H1 (cell line): ENCODE measurements around the gene ATG7. TPM values are rescaled to one million over a fixed set of nuclear protein-coding genes. Genes with fewer than 3 reads are reported as not detected.
A peak's percentile ranks its signal among the peaks of the same experiment; 100 is the strongest.

Source experiments
- EP300 ChIP-seq, 2 experiments: IDR thresholded peaks; 1 replicate in 1 of 2; 2 replicates in 1 of 2; pipeline ENCODE4 v1.6.1; 2011 to 2012; ENCODE audit warnings: low read depth in 2 of 2, low read length in 2 of 2, mild to moderate bottlenecking in 2 of 2, borderline replicate concordance in 1 of 2, inconsistent platforms in 1 of 2, moderate library complexity in 1 of 2
- EZH2 ChIP-seq: fragments of 200-600 bp; sonication (generic); IDR thresholded peaks from 2 replicates; pipeline ENCODE4 v1.7.1; 2012; ENCODE audit warnings: low read depth, mild to moderate bottlenecking, moderate library complexity, low read length, inconsistent platforms; ENCODE audit not compliant: severe bottlenecking
- GTF2F1 ChIP-seq: IDR thresholded peaks from 2 replicates; pipeline ENCODE4 v1.6.1; 2012; ENCODE audit warnings: low read depth, low read length, improper control_type of control experiment, borderline replicate concordance
- HDAC6 ChIP-seq: IDR thresholded peaks from one replicate; pipeline ENCODE4 v1.7.1; 2012; ENCODE audit warnings: low read depth, mild to moderate bottlenecking, inconsistent platforms, low read length, moderate library complexity
- SAP30 ChIP-seq: fragments of 300-600 bp; sonication (generic); IDR thresholded peaks from 2 replicates; pipeline ENCODE4 v1.7.1; 2012; ENCODE audit warnings: low read length, moderate library complexity, mild to moderate bottlenecking, inconsistent platforms; ENCODE audit not compliant: insufficient read depth, insufficient replicate concordance
- SP2 ChIP-seq: IDR thresholded peaks from 2 replicates; pipeline ENCODE4 v1.6.1; 2012; ENCODE audit warnings: mild to moderate bottlenecking, low read length, inconsistent platforms
- TAF1 ChIP-seq: IDR thresholded peaks from 2 replicates; pipeline ENCODE4 v1.6.1; 2011; ENCODE audit warnings: mild to moderate bottlenecking, low read depth, low read length
- TAF7 ChIP-seq: optimal IDR thresholded peaks from 2 replicates; pipeline ENCODE3; 2011; ENCODE audit warnings: low read depth, mild to moderate bottlenecking, inconsistent platforms, low read length, moderate library complexity, borderline replicate concordance
- polyA plus RNA-seq, 7 experiments: library from polyadenylated mRNA; depleted of rRNA in 3 of 7; stranded (reverse) in 5 of 7; unstranded in 2 of 7; fragments of >200 nt in 5 of 7; fragments of 200-250 nt in 2 of 7; gene quantifications; 1 replicate in 5 of 7; 2 replicates in 1 of 7; 4 replicates in 1 of 7; pipeline versions ENCODE4 v1.2.1 to v1.2.3, GENCODE V29; 2011 to 2013; ENCODE audit warnings: missing spikeins in 2 of 7, mixed read lengths in 2 of 7
- total RNA-seq: library from RNA; stranded (reverse); fragmentation: NEBNext Ultra II Directional; extraction: Animal tissue kit (Norgen Biotek cat#: 25700); gene quantifications from 2 replicates; pipeline ENCODE4 v1.2.1, GENCODE V29; 2021
- TF ChIP-seq, protein P1 (sequence below): fragments of 300-600 bp; sonication (generic); IDR thresholded peaks from 2 replicates; pipeline ENCODE4 v1.7.1; 2012; ENCODE audit warnings: low read length, moderate library complexity, mild to moderate bottlenecking, inconsistent platforms; ENCODE audit not compliant: insufficient replicate concordance

ATG7 gene
- total and polyA plus RNA-seq, 2 of the 8 experiments (the other 6 are each of a cell fraction or from before 2014, with no cell fraction given) = 15.0 to 19.1 TPM

DNA sequence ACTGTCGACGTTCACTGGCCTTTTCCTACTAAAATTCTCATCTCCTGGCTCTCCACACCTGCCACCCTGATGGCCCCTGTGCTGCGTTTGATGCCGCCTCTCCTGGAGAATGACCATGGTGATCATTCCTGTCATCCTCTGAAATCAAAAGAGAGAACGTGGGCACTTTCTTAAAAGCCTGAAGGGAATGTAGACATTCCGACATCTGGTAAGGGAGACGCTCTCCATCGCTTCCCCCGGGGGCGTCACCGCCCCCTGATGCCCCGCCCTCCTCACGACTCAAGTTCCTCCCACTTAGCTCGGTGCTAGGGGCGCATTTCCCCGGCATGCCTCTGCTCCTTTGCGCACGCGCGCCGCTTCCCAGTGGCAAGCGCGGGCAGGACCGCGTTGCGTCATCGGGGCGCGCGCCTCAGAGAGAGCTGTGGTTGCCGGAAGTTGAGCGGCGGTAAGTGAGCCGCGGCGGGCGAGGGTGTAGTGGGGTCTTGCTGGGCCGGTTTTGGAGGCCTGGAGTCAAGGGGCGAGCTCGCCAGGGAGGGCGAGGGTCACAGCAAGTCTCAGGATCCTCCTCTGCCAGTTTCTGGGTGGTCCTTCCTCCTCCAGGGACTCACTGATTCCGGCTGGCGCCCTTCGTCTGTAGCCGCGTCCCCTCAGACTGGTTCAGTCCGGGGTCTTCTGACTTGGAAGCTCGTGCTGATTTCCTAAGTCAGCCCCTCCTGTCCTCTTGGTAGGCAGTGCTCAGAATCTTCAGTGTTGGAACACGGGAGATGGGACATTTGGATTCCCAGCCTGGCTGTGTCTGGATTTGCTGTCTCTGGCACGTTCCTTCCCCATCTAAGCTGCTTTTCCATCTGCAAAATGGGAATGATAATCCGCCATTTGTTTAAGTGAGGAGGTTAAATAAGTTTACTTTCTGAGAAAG, at the start of gene ATG7 (continued):
- TF ChIP-seq, protein P1, sequence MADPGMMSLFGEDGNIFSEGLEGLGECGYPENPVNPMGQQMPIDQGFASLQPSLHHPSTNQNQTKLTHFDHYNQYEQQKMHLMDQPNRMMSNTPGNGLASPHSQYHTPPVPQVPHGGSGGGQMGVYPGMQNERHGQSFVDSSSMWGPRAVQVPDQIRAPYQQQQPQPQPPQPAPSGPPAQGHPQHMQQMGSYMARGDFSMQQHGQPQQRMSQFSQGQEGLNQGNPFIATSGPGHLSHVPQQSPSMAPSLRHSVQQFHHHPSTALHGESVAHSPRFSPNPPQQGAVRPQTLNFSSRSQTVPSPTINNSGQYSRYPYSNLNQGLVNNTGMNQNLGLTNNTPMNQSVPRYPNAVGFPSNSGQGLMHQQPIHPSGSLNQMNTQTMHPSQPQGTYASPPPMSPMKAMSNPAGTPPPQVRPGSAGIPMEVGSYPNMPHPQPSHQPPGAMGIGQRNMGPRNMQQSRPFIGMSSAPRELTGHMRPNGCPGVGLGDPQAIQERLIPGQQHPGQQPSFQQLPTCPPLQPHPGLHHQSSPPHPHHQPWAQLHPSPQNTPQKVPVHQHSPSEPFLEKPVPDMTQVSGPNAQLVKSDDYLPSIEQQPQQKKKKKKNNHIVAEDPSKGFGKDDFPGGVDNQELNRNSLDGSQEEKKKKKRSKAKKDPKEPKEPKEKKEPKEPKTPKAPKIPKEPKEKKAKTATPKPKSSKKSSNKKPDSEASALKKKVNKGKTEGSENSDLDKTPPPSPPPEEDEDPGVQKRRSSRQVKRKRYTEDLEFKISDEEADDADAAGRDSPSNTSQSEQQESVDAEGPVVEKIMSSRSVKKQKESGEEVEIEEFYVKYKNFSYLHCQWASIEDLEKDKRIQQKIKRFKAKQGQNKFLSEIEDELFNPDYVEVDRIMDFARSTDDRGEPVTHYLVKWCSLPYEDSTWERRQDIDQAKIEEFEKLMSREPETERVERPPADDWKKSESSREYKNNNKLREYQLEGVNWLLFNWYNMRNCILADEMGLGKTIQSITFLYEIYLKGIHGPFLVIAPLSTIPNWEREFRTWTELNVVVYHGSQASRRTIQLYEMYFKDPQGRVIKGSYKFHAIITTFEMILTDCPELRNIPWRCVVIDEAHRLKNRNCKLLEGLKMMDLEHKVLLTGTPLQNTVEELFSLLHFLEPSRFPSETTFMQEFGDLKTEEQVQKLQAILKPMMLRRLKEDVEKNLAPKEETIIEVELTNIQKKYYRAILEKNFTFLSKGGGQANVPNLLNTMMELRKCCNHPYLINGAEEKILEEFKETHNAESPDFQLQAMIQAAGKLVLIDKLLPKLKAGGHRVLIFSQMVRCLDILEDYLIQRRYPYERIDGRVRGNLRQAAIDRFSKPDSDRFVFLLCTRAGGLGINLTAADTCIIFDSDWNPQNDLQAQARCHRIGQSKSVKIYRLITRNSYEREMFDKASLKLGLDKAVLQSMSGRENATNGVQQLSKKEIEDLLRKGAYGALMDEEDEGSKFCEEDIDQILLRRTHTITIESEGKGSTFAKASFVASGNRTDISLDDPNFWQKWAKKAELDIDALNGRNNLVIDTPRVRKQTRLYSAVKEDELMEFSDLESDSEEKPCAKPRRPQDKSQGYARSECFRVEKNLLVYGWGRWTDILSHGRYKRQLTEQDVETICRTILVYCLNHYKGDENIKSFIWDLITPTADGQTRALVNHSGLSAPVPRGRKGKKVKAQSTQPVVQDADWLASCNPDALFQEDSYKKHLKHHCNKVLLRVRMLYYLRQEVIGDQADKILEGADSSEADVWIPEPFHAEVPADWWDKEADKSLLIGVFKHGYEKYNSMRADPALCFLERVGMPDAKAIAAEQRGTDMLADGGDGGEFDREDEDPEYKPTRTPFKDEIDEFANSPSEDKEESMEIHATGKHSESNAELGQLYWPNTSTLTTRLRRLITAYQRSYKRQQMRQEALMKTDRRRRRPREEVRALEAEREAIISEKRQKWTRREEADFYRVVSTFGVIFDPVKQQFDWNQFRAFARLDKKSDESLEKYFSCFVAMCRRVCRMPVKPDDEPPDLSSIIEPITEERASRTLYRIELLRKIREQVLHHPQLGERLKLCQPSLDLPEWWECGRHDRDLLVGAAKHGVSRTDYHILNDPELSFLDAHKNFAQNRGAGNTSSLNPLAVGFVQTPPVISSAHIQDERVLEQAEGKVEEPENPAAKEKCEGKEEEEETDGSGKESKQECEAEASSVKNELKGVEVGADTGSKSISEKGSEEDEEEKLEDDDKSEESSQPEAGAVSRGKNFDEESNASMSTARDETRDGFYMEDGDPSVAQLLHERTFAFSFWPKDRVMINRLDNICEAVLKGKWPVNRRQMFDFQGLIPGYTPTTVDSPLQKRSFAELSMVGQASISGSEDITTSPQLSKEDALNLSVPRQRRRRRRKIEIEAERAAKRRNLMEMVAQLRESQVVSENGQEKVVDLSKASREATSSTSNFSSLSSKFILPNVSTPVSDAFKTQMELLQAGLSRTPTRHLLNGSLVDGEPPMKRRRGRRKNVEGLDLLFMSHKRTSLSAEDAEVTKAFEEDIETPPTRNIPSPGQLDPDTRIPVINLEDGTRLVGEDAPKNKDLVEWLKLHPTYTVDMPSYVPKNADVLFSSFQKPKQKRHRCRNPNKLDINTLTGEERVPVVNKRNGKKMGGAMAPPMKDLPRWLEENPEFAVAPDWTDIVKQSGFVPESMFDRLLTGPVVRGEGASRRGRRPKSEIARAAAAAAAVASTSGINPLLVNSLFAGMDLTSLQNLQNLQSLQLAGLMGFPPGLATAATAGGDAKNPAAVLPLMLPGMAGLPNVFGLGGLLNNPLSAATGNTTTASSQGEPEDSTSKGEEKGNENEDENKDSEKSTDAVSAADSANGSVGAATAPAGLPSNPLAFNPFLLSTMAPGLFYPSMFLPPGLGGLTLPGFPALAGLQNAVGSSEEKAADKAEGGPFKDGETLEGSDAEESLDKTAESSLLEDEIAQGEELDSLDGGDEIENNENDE = no peak
- peak; percentile 83 for TF ChIP-seq TAF1
- TF ChIP-seq SAP30 = peak; percentile 36
- TF ChIP-seq TAF7 = peak; percentile 33
- TF ChIP-seq SP2 = no peak
- no peak for TF ChIP-seq HDAC6
- no peak for TF ChIP-seq GTF2F1
- TF ChIP-seq EP300 (IDR thresholded peaks at IDR 0.05; ENCODE audit: borderline replicate concordance in 1 of 2, low read depth in 2 of 2, low read length in 2 of 2) = 0 out of 3 replicates have a peak, but pooled peaks of 1 of the 2 experiments have one; percentile 5
- no peak for TF ChIP-seq EZH2
